ENCODE measurements around the gene NEDD4L.

The NEDD4L gene

GRCh38 chr18:58216071-58216481 lies 172.1 kb downstream of the NEDD4L start:
- in situ Hi-C loops (cut with MboI; ENCODE audit: low pct_unique_long_range_greater_than_20kb, low sequenced_read_pairs, unreplicated experiment): no loop called here
- TF ChIP-seq CTCF (IDR thresholded peaks at IDR 0.05; ENCODE audit: extremely low read depth, insufficient read depth, missing control alignments): no peak
- no peak for DNase-seq (ENCODE audit: low spot score)

GRCh38 chr18:58217052-58217451 lies 173.0 kb downstream of the NEDD4L start:
- no peak for TF ChIP-seq CTCF (IDR thresholded peaks at IDR 0.05; ENCODE audit: extremely low read depth, insufficient read depth, missing control alignments)
- in situ Hi-C loops (cut with MboI; ENCODE audit: low pct_unique_long_range_greater_than_20kb, low sequenced_read_pairs, unreplicated experiment): no loop called here
- DNase-seq (ENCODE audit: low spot score): no peak

GRCh38 chr18:58218117-58218516 lies 174.1 kb downstream of the NEDD4L start:
- DNase-seq (ENCODE audit: low spot score): no peak
- no peak for TF ChIP-seq CTCF (IDR thresholded peaks at IDR 0.05; ENCODE audit: extremely low read depth, insufficient read depth, missing control alignments)
- in situ Hi-C loops (cut with MboI; ENCODE audit: low pct_unique_long_range_greater_than_20kb, low sequenced_read_pairs, unreplicated experiment): no loop called here

GRCh38 chr18:58221060-58221725 lies 177.2 kb downstream of the NEDD4L start:
- DNase-seq (ENCODE audit: low spot score): no peak
- in situ Hi-C loops (cut with MboI; ENCODE audit: low pct_unique_long_range_greater_than_20kb, low sequenced_read_pairs, unreplicated experiment): no loop called here
- TF ChIP-seq CTCF (IDR thresholded peaks at IDR 0.05; ENCODE audit: extremely low read depth, insufficient read depth, missing control alignments): no peak

GRCh38 chr18:58222432-58223125 lies 178.6 kb downstream of the NEDD4L start:
- in situ Hi-C loops (cut with MboI; ENCODE audit: low pct_unique_long_range_greater_than_20kb, low sequenced_read_pairs, unreplicated experiment): no loop called here
- DNase-seq (ENCODE audit: low spot score): no peak

More at GRCh38 chr18:58222432-58223125, 178.6 kb downstream of the NEDD4L start:
- no peak for TF ChIP-seq CTCF (IDR thresholded peaks at IDR 0.05; ENCODE audit: extremely low read depth, insufficient read depth, missing control alignments)

Measured in GM13977 (cell line).